Skin epidermis (tissue), 12 donors: ENCODE data around the gene LRP3.
"Not testable (repeated sequence)": the region's sequence is repeated elsewhere in the genome, so short reads cannot be mapped to it uniquely, and the experiment has no call there.

Source experiments
- H3K27ac ChIP-seq, 21 experiments: fragments of 200-600 bp; sonication (generic) in 11 of 21; one replicate each; pipeline ENCODE4 v1.5.0; 2020; ENCODE audit warnings: mild to moderate bottlenecking in 3 of 21, inconsistent platforms in 2 of 21, moderate library complexity in 2 of 21
- H3K4me3 ChIP-seq, 7 experiments: fragments of 200-600 bp; sonication (generic) in 2 of 7; one replicate each; pipeline ENCODE4 v1.5.0; 2020; ENCODE audit warnings: inconsistent platforms in 2 of 7, mild to moderate bottlenecking in 2 of 7, moderate library complexity in 1 of 7

The LRP3 gene

GRCh38 chr19:33193865-33194362, at the start of gene LRP3:
Gene LRP3, plus strand, starts transcription at chr19:33194330. Its CDS starts 456 bp downstream, at chr19:33194786.
- H3K27ac ChIP-seq, result peak within 1 kb of the TSS in 14 of 21 experiments; percentile 0 to 85 (median 68)
- H3K4me3 ChIP-seq, result peak within 1 kb of the TSS; percentile 49 to 64 (median 55)

- H3K27ac ChIP-seq, result no peak overlapping the region
- no peak overlapping the region for H3K4me3 ChIP-seq
Observed at GRCh38 chr19:33146209-33146608, 47.9 kb upstream of the LRP3 start.

- H3K4me3 ChIP-seq, result no peak overlapping the region
- H3K27ac ChIP-seq, result no peak overlapping the region
Observed at GRCh38 chr19:33147538-33147937, 46.6 kb upstream of the LRP3 start.

GRCh38 chr19:33150852-33151518, 43.1 kb upstream of the LRP3 start:
- no peak overlapping the region for H3K4me3 ChIP-seq
- no peak overlapping the region for H3K27ac ChIP-seq

GRCh38 chr19:33152176-33152575, 42.0 kb upstream of the LRP3 start:
- H3K27ac ChIP-seq, result no peak overlapping the region
- no peak overlapping the region for H3K4me3 ChIP-seq

- not testable (repeated sequence) for H3K4me3 ChIP-seq, H3K27ac ChIP-seq
Observed at GRCh38 chr19:33152625-33153024, 41.5 kb upstream of the LRP3 start.

- H3K27ac ChIP-seq, H3K4me3 ChIP-seq: not testable (repeated sequence)
Observed at GRCh38 chr19:33154313-33154712, 39.8 kb upstream of the LRP3 start.

- Histone ChIP-seq H3K27ac (no peak overlapping the region), H3K4me3 (no peak overlapping the region)
Observed at GRCh38 chr19:33156334-33156733, 37.8 kb upstream of the LRP3 start.

GRCh38 chr19:33157906-33158305, 36.2 kb upstream of the LRP3 start:
- Histone ChIP-seq H3K27ac (no peak overlapping the region), H3K4me3 (no peak overlapping the region)

GRCh38 chr19:33158365-33158764, 35.8 kb upstream of the LRP3 start:
- H3K27ac ChIP-seq, result no peak overlapping the region
- H3K4me3 ChIP-seq, result no peak overlapping the region

- no peak overlapping the region for H3K27ac ChIP-seq
- no peak overlapping the region for H3K4me3 ChIP-seq
Observed at GRCh38 chr19:33159149-33159548, 35.0 kb upstream of the LRP3 start.

GRCh38 chr19:33159893-33160292, 34.2 kb upstream of the LRP3 start:
- no peak overlapping the region for H3K4me3 ChIP-seq
- H3K27ac ChIP-seq, result peak overlapping the region in 8 of 21 experiments; percentile 3 to 79 (median 51)

GRCh38 chr19:33161201-33161600, 32.9 kb upstream of the LRP3 start:
- H3K27ac ChIP-seq, result peak overlapping the region in 3 of 21 experiments; percentile 50 to 79 (median 50)

GRCh38 chr19:33163481-33163880, 30.6 kb upstream of the LRP3 start:
- H3K4me3 ChIP-seq, result no peak overlapping the region
- no peak overlapping the region for H3K27ac ChIP-seq

More at GRCh38 chr19:33161201-33161600, 32.9 kb upstream of the LRP3 start:
- no peak overlapping the region for H3K4me3 ChIP-seq

GRCh38 chr19:33166037-33166436, 28.1 kb upstream of the LRP3 start:
- H3K4me3 ChIP-seq, H3K27ac ChIP-seq: not testable (repeated sequence)

- H3K27ac ChIP-seq, result no peak overlapping the region
- H3K4me3 ChIP-seq, result no peak overlapping the region
Observed at GRCh38 chr19:33167438-33167837, 26.7 kb upstream of the LRP3 start.

- no peak overlapping the region for H3K4me3 ChIP-seq
Observed at GRCh38 chr19:33168528-33168927, 25.6 kb upstream of the LRP3 start.

GRCh38 chr19:33171222-33171795, 22.8 kb upstream of the LRP3 start:
- Histone ChIP-seq H3K27ac (no peak overlapping the region), H3K4me3 (no peak overlapping the region)

More at GRCh38 chr19:33168528-33168927, 25.6 kb upstream of the LRP3 start:
- no peak overlapping the region for H3K27ac ChIP-seq

- no peak overlapping the region for H3K27ac ChIP-seq
Observed at GRCh38 chr19:33171916-33172359, 22.2 kb upstream of the LRP3 start.

GRCh38 chr19:33174186-33174585, 19.9 kb upstream of the LRP3 start:
- no peak overlapping the region for H3K4me3 ChIP-seq
- no peak overlapping the region for H3K27ac ChIP-seq

More at GRCh38 chr19:33171916-33172359, 22.2 kb upstream of the LRP3 start:
- H3K4me3 ChIP-seq, result no peak overlapping the region

GRCh38 chr19:33175156-33175782, 18.9 kb upstream of the LRP3 start:
- H3K27ac ChIP-seq, result peak overlapping the region in 2 of 21 experiments; percentile 96 to 97
- H3K4me3 ChIP-seq, result peak overlapping the region in 1 of 7 experiments; percentile 69
